Astrocyte (in vitro differentiated cells and primary cell): ENCODE measurements around the gene INPP4A. TPM values are rescaled to one million over a fixed set of nuclear protein-coding genes. Genes with fewer than 3 reads are reported as not detected.
"Not testable (repeated sequence)": the region's sequence is repeated elsewhere in the genome, so short reads cannot be mapped to it uniquely, and the experiment has no call there.

Source experiments
- DNase-seq: peaks from one replicate; pipeline ENCODE4 v3.0.0-alpha.2; 2010; ENCODE audit warnings: low read depth
- FAIRE-seq: peaks from 2 replicates; lab custom pipeline; 2011; peaks lifted over from hg19 to GRCh38; lab: Jason Lieb, UNC
- H2AFZ ChIP-seq: 2 replicates; pipeline ENCODE4 v1.6.0; 2012; ENCODE audit warnings: low read depth, low read length, inconsistent platforms
- H3K27ac ChIP-seq: 2 replicates; pipeline ENCODE4 v1.5.1; 2011; ENCODE audit warnings: low read depth, low read length, inconsistent platforms
- H3K27me3 ChIP-seq: 2 replicates; pipeline ENCODE4 v1.6.0; 2011; ENCODE audit warnings: low read length, inconsistent platforms; ENCODE audit not compliant: insufficient read depth
- H3K36me3 ChIP-seq: 2 replicates; pipeline ENCODE4 v1.5.1; 2011; ENCODE audit warnings: low read length, inconsistent platforms; ENCODE audit not compliant: insufficient read depth
- H3K4me1 ChIP-seq: 2 replicates; pipeline ENCODE4 v1.5.1; 2011; ENCODE audit warnings: low read length, inconsistent platforms; ENCODE audit not compliant: insufficient read depth
- H3K4me2 ChIP-seq: 2 replicates; pipeline ENCODE4 v1.6.0; 2012; ENCODE audit warnings: low read length, inconsistent platforms
- H3K4me3 ChIP-seq: 2 replicates; pipeline ENCODE4 v1.5.1; 2011; ENCODE audit warnings: low read depth, mild to moderate bottlenecking, low read length, inconsistent platforms; ENCODE audit not compliant: insufficient read depth
- H3K79me2 ChIP-seq: 2 replicates; pipeline ENCODE4 v1.6.0; 2012; ENCODE audit warnings: mild to moderate bottlenecking, low read length, inconsistent platforms; ENCODE audit not compliant: insufficient read depth
- H3K9ac ChIP-seq: 2 replicates; pipeline ENCODE4 v1.6.0; 2012; ENCODE audit warnings: mild to moderate bottlenecking, low read length, inconsistent platforms
- H3K9me3 ChIP-seq: 2 replicates; pipeline ENCODE4 v1.5.1; 2012; ENCODE audit warnings: low read depth, mild to moderate bottlenecking, low read length, inconsistent platforms; ENCODE audit not compliant: insufficient read depth
- H4K20me1 ChIP-seq: 2 replicates; pipeline ENCODE4 v1.6.0; 2012; ENCODE audit warnings: low read length, inconsistent platforms; ENCODE audit not compliant: insufficient read depth
- H3K27ac Mint-ChIP-seq: one replicate; pipeline ENCODE4 v1.8.0; 2021; ENCODE audit warnings: mild to moderate bottlenecking, mixed read lengths; ENCODE audit not compliant: unreplicated experiment
- H3K27me3 Mint-ChIP-seq: one replicate; pipeline ENCODE4 v1.8.0; 2021; ENCODE audit warnings: low read depth, mixed read lengths; ENCODE audit not compliant: unreplicated experiment
- H3K36me3 Mint-ChIP-seq: one replicate; pipeline ENCODE4 v1.8.0; 2021; ENCODE audit warnings: low read depth, mixed read lengths; ENCODE audit not compliant: unreplicated experiment
- H3K4me1 Mint-ChIP-seq: one replicate; pipeline ENCODE4 v1.8.0; 2021; ENCODE audit warnings: low read depth, mixed read lengths; ENCODE audit not compliant: unreplicated experiment
- H3K4me3 Mint-ChIP-seq: one replicate; pipeline ENCODE4 v1.8.0; 2021; ENCODE audit warnings: mild to moderate bottlenecking, moderate library complexity, mixed read lengths; ENCODE audit not compliant: unreplicated experiment
- H3K9me3 Mint-ChIP-seq: one replicate; pipeline ENCODE4 v1.8.0; 2021; ENCODE audit warnings: mild to moderate bottlenecking, mixed read lengths; ENCODE audit not compliant: unreplicated experiment
- CTCF ChIP-seq: IDR thresholded peaks from 2 replicates; pipeline ENCODE4 v1.5.1; 2011; ENCODE audit warnings: low read depth, mild to moderate bottlenecking, inconsistent platforms, low read length, moderate library complexity; ENCODE audit not compliant: insufficient read depth
- EZH2 ChIP-seq: IDR thresholded peaks from 2 replicates; pipeline ENCODE4 v1.6.1; 2012; ENCODE audit warnings: mild to moderate bottlenecking, low read length, inconsistent platforms; ENCODE audit not compliant: insufficient read depth
- total RNA-seq: library from RNA; stranded (reverse); gene quantifications from 2 replicates; pipeline ENCODE4 v1.2.1, GENCODE V29; 2021

The INPP4A gene
- total RNA-seq, 1 donor from 2014 or later = 19.4 TPM

GRCh38 chr2:98588880-98589431 is 144.3 kb downstream of the INPP4A start:
- H3K9me3 ChIP-seq = no peaks in the 10 kb centered on the region
- no peaks in the 10 kb centered on the region for H3K27me3 ChIP-seq
- H3K27me3 Mint-ChIP-seq = no peaks in the 10 kb centered on the region
- FAIRE-seq = no peak
- no peak overlapping the region for H3K4me3 Mint-ChIP-seq
- no peak for DNase-seq
- no peaks in the 10 kb centered on the region for H3K4me1 ChIP-seq
- H3K79me2 ChIP-seq = no peaks in the 10 kb centered on the region
- no peak overlapping the region for H2AFZ ChIP-seq
- TF ChIP-seq EZH2 (no peak), CTCF (no peak)
- H3K4me3 ChIP-seq = no peak overlapping the region
- no peak overlapping the region for H3K9ac ChIP-seq
- H3K36me3 ChIP-seq = no peaks in the 10 kb centered on the region
- no peak overlapping the region for H3K4me2 ChIP-seq
- H3K36me3 Mint-ChIP-seq = peaks cover 16% of the 10 kb centered on the region
- H3K4me1 Mint-ChIP-seq = peaks cover 4% of the 10 kb centered on the region
- no peak overlapping the region for H3K27ac Mint-ChIP-seq
- no peaks in the 10 kb centered on the region for H4K20me1 ChIP-seq
- no peak overlapping the region for H3K27ac ChIP-seq
- peaks cover 7% of the 10 kb centered on the region for H3K9me3 Mint-ChIP-seq

- H3K79me2 ChIP-seq = no peaks in the 10 kb centered on the region
- H3K9ac ChIP-seq = no peak overlapping the region
- H3K27me3 Mint-ChIP-seq = no peaks in the 10 kb centered on the region
- peaks cover 17% of the 10 kb centered on the region for H3K36me3 Mint-ChIP-seq
- H3K36me3 ChIP-seq = no peaks in the 10 kb centered on the region
- H2AFZ ChIP-seq = no peak overlapping the region
- H3K9me3 Mint-ChIP-seq = peaks cover 7% of the 10 kb centered on the region
- no peaks in the 10 kb centered on the region for H3K27me3 ChIP-seq
- H3K4me1 ChIP-seq = no peaks in the 10 kb centered on the region
- H3K27ac Mint-ChIP-seq = no peak overlapping the region
- no peaks in the 10 kb centered on the region for H3K9me3 ChIP-seq
- peaks cover 4% of the 10 kb centered on the region for H3K4me1 Mint-ChIP-seq
- no peaks in the 10 kb centered on the region for H4K20me1 ChIP-seq
- no peak overlapping the region for H3K4me3 ChIP-seq
- H3K4me2 ChIP-seq = no peak overlapping the region
- TF ChIP-seq EZH2 = no peak
- TF ChIP-seq CTCF = no peak
- no peak overlapping the region for H3K27ac ChIP-seq
- no peak for DNase-seq
- no peak overlapping the region for H3K4me3 Mint-ChIP-seq
- no peak for FAIRE-seq
These were observed 144.8 kb downstream of the INPP4A start for GRCh38 chr2:98589489-98589888.

DNA sequence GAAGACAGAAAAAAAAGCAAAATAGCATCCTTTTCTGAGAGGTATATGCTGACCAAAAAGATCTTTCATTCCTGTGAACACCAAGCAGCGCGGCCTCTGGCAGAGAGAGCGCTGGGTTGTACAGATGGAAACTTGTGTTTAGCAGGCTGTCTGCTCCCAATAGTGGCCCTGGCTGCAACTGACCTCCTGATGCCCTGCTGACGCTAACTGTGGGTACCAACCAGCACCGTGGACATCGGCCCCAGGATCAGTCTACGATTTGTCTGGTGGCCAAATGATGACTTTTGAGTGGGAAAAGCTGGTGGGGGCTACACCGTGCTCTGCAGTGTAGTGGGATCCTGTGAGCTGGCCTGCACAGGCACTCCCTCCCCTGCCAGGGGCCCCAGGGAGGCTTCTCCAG is 147.9 kb downstream of the INPP4A start:
- no peak for FAIRE-seq

DNA sequence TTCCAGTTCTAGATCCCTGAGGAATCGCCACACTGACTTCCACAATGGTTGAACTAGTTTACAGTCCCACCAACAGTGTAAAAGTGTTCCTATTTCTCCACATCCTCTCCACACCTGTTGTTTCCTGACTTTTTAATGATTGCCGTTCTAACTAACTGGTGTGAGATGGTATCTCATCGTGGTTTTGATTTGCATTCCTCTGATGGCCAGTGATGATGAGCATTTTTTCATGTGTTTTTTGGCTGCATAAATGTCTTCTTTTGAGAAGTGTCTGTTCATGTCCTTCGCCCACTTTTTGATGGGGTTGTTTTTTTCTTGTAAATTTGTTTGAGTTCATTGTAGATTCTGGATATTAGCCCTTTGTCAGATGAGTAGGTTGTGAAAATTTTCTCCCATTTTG is 150.0 kb downstream of the INPP4A start:
- not testable (repeated sequence) for H3K36me3 ChIP-seq, FAIRE-seq

More for the DNA sequence above, 147.9 kb downstream of the INPP4A start:
- peaks cover 14% of the 10 kb centered on the region for H3K36me3 Mint-ChIP-seq
- H3K4me1 Mint-ChIP-seq = peaks cover 4% of the 10 kb centered on the region
- no peaks in the 10 kb centered on the region for H3K9me3 ChIP-seq
- H3K9me3 Mint-ChIP-seq = peaks cover 7% of the 10 kb centered on the region
- no peak for TF ChIP-seq CTCF
- TF ChIP-seq EZH2 = no peak
- no peak overlapping the region for H3K4me2 ChIP-seq
- no peak overlapping the region for H3K9ac ChIP-seq
- DNase-seq = no peak
- no peaks in the 10 kb centered on the region for H3K36me3 ChIP-seq
- H4K20me1 ChIP-seq = no peaks in the 10 kb centered on the region
- no peaks in the 10 kb centered on the region for H3K27me3 ChIP-seq
- no peak overlapping the region for H3K27ac ChIP-seq
- no peak overlapping the region for H3K4me3 ChIP-seq
- H3K79me2 ChIP-seq = no peaks in the 10 kb centered on the region
- H3K4me1 ChIP-seq = no peaks in the 10 kb centered on the region
- no peak overlapping the region for H3K4me3 Mint-ChIP-seq
- no peak overlapping the region for H2AFZ ChIP-seq
- no peak overlapping the region for H3K27ac Mint-ChIP-seq
- H3K27me3 Mint-ChIP-seq = no peaks in the 10 kb centered on the region

More for the DNA sequence above, 150.0 kb downstream of the INPP4A start:
- not testable (repeated sequence) for DNase-seq, H3K27me3 ChIP-seq, H3K27ac ChIP-seq, H3K4me3 ChIP-seq, H3K9me3 Mint-ChIP-seq, H4K20me1 ChIP-seq, H3K4me2 ChIP-seq, H3K9ac ChIP-seq, H3K9me3 ChIP-seq, H3K79me2 ChIP-seq, H3K27ac Mint-ChIP-seq, H3K4me1 Mint-ChIP-seq, H3K4me3 Mint-ChIP-seq, H3K27me3 Mint-ChIP-seq, H3K4me1 ChIP-seq, H2AFZ ChIP-seq
- peaks cover 14% of the 10 kb centered on the region for H3K36me3 Mint-ChIP-seq
